ENCODE data around the gene PPP2R5D.

Gene PPP2R5D

GRCh38 chr6:42963179-42963854 is 21.1 kb upstream of the PPP2R5D start:
- no peak overlapping the region for H3K23ac ChIP-seq (ENCODE audit: low read depth, low read length, poor library complexity)
- no CpG with 5 or more reads among the region's 12 CpGs for WGBS, 2 donors (ENCODE audit: extremely low coverage in 2 of 2, insufficient read length in 2 of 2, insufficient replicate concordance in 1 of 2)

GRCh38 chr6:42963855-42964605 is 20.3 kb upstream of the PPP2R5D start:
- no peak overlapping the region for H2BK5ac ChIP-seq (ENCODE audit: low read length)
- H3K9me3 ChIP-seq (replicated peaks in 1 of 2; ENCODE audit: control insufficient read depth in 2 of 2, insufficient read depth in 1 of 2, low read depth in 1 of 2, low read length in 2 of 2) = peaks cover 0 to 3% of the 10 kb centered on the region in 2 donors
- peaks cover 0 to 11% of the 10 kb centered on the region in 2 donors for H3K4me1 ChIP-seq (ENCODE audit: control insufficient read depth in 2 of 2, insufficient read depth in 1 of 2, low read depth in 1 of 2, low read length in 2 of 2)
- peaks cover 0 to 21% (median 0%) of the 10 kb centered on the region in 3 experiments for H3K27me3 ChIP-seq (ENCODE audit: control insufficient read depth in 3 of 3, insufficient read depth in 3 of 3, low read depth in 1 of 3, low read length in 3 of 3)
- H2AK5ac ChIP-seq (ENCODE audit: low read depth, low read length) = no peak overlapping the region
- peaks cover 8 to 37% of the 10 kb centered on the region in 2 donors for H3K36me3 ChIP-seq (replicated peaks in 1 of 2; ENCODE audit: control insufficient read depth in 2 of 2, insufficient read depth in 2 of 2, low read length in 2 of 2)
- H4K8ac ChIP-seq (ENCODE audit: low read depth, low read length) = no peak overlapping the region
- H3K79me1 ChIP-seq (ENCODE audit: low read depth, low read length) = no peaks in the 10 kb centered on the region
- H3K18ac ChIP-seq (ENCODE audit: low read length) = no peak overlapping the region
- no peak overlapping the region for H3K27ac ChIP-seq (replicated peaks; ENCODE audit: low read length)
- H3K14ac ChIP-seq (ENCODE audit: low read length) = no peak overlapping the region
- WGBS, 2 donors (ENCODE audit: extremely low coverage in 2 of 2, insufficient read length in 2 of 2, insufficient replicate concordance in 1 of 2) = no CpG with 5 or more reads among the region's 9 CpGs
- DNase-seq (ENCODE audit: low spot score) = no peak
- H3K23ac ChIP-seq (ENCODE audit: low read depth, low read length, poor library complexity) = no peak overlapping the region
- no peak overlapping the region for H3K4ac ChIP-seq (ENCODE audit: low read length)
- H2BK15ac ChIP-seq (ENCODE audit: low read length) = no peak overlapping the region
- no peak overlapping the region for H2BK120ac ChIP-seq (ENCODE audit: low read depth, low read length)
- H3K4me3 ChIP-seq (ENCODE audit: low read length in 2 of 2) = no peak overlapping the region
- no peak overlapping the region for H2BK12ac ChIP-seq (ENCODE audit: low read length)
- no peak overlapping the region for H3K9ac ChIP-seq (ENCODE audit: low read depth, low read length, poor library complexity)
- no peak overlapping the region for H4K91ac ChIP-seq (ENCODE audit: low read depth, low read length, poor library complexity)
- H3K4me2 ChIP-seq (ENCODE audit: insufficient read depth, low read length, poor library complexity, severe bottlenecking) = no peak overlapping the region
- H2AFZ ChIP-seq (ENCODE audit: low read length) = no peak overlapping the region

More at GRCh38 chr6:42963179-42963854, 21.1 kb upstream of the PPP2R5D start:
- Histone ChIP-seq H3K4ac (ENCODE audit: low read length) (no peak overlapping the region), H4K91ac (ENCODE audit: low read depth, low read length, poor library complexity) (no peak overlapping the region), H3K9me3 (replicated peaks in 1 of 2; ENCODE audit: control insufficient read depth in 2 of 2, insufficient read depth in 1 of 2, low read depth in 1 of 2, low read length in 2 of 2) (peaks cover 0 to 3% of the 10 kb centered on the region in 2 donors), H3K79me1 (ENCODE audit: low read depth, low read length) (no peaks in the 10 kb centered on the region), H2BK120ac (ENCODE audit: low read depth, low read length) (no peak overlapping the region), H2AFZ (ENCODE audit: low read length) (no peak overlapping the region), H3K27me3 (ENCODE audit: control insufficient read depth in 3 of 3, insufficient read depth in 3 of 3, low read depth in 1 of 3, low read length in 3 of 3) (peaks cover 0 to 23% (median 0%) of the 10 kb centered on the region in 3 experiments), H2BK5ac (ENCODE audit: low read length) (no peak overlapping the region), H2BK12ac (ENCODE audit: low read length) (no peak overlapping the region), H2BK15ac (ENCODE audit: low read length) (no peak overlapping the region), H4K8ac (ENCODE audit: low read depth, low read length) (no peak overlapping the region), H3K18ac (ENCODE audit: low read length) (no peak overlapping the region), H3K27ac (replicated peaks; ENCODE audit: low read length) (no peak overlapping the region), H3K4me3 (ENCODE audit: low read length in 2 of 2) (no peak overlapping the region), H3K36me3 (replicated peaks in 1 of 2; ENCODE audit: control insufficient read depth in 2 of 2, insufficient read depth in 2 of 2, low read length in 2 of 2) (peaks cover 5 to 35% of the 10 kb centered on the region in 2 donors), H3K4me2 (ENCODE audit: insufficient read depth, low read length, poor library complexity, severe bottlenecking) (no peak overlapping the region), H2AK5ac (ENCODE audit: low read depth, low read length) (no peak overlapping the region), H3K4me1 (ENCODE audit: control insufficient read depth in 2 of 2, insufficient read depth in 1 of 2, low read depth in 1 of 2, low read length in 2 of 2) (peaks cover 0 to 11% of the 10 kb centered on the region in 2 donors), H3K14ac (ENCODE audit: low read length) (no peak overlapping the region), H3K9ac (ENCODE audit: low read depth, low read length, poor library complexity) (peak overlapping the region; percentile 32)
- no peak for DNase-seq (ENCODE audit: low spot score)

- Histone ChIP-seq H2BK5ac (ENCODE audit: low read length) (no peak overlapping the region), H3K4me3 (ENCODE audit: low read length in 2 of 2) (no peak overlapping the region), H3K23ac (ENCODE audit: low read depth, low read length, poor library complexity) (no peak overlapping the region), H3K9me3 (replicated peaks in 1 of 2; ENCODE audit: control insufficient read depth in 2 of 2, insufficient read depth in 1 of 2, low read depth in 1 of 2, low read length in 2 of 2) (no peaks in the 10 kb centered on the region), H3K4ac (ENCODE audit: low read length) (no peak overlapping the region), H3K36me3 (replicated peaks in 1 of 2; ENCODE audit: control insufficient read depth in 2 of 2, insufficient read depth in 2 of 2, low read length in 2 of 2) (peaks cover 8 to 43% of the 10 kb centered on the region in 2 donors), H3K27me3 (ENCODE audit: control insufficient read depth in 3 of 3, insufficient read depth in 3 of 3, low read depth in 1 of 3, low read length in 3 of 3) (no peaks in the 10 kb centered on the region), H4K91ac (ENCODE audit: low read depth, low read length, poor library complexity) (no peak overlapping the region), H3K14ac (ENCODE audit: low read length) (no peak overlapping the region), H2AFZ (ENCODE audit: low read length) (no peak overlapping the region), H3K27ac (replicated peaks; ENCODE audit: low read length) (no peak overlapping the region), H3K18ac (ENCODE audit: low read length) (no peak overlapping the region), H4K8ac (ENCODE audit: low read depth, low read length) (no peak overlapping the region), H3K4me2 (ENCODE audit: insufficient read depth, low read length, poor library complexity, severe bottlenecking) (no peak overlapping the region), H2BK120ac (ENCODE audit: low read depth, low read length) (no peak overlapping the region), H3K79me1 (ENCODE audit: low read depth, low read length) (no peaks in the 10 kb centered on the region), H2BK12ac (ENCODE audit: low read length) (no peak overlapping the region), H2AK5ac (ENCODE audit: low read depth, low read length) (no peak overlapping the region), H2BK15ac (ENCODE audit: low read length) (no peak overlapping the region), H3K4me1 (ENCODE audit: control insufficient read depth in 2 of 2, insufficient read depth in 1 of 2, low read depth in 1 of 2, low read length in 2 of 2) (peaks cover 0 to 3% of the 10 kb centered on the region in 2 donors), H3K9ac (ENCODE audit: low read depth, low read length, poor library complexity) (no peak overlapping the region)
- 100% methylated on average over 1 of the region's 7 CpGs; no CpG with 5 or more reads in 1 of the 2 donors for WGBS, 2 donors (ENCODE audit: extremely low coverage in 2 of 2, insufficient read length in 2 of 2, insufficient replicate concordance in 1 of 2)
- DNase-seq (ENCODE audit: low spot score) = no peak
These were observed 17.8 kb upstream of the PPP2R5D start for GRCh38 chr6:42966571-42966970.

- H3K4me3 ChIP-seq (ENCODE audit: low read length in 2 of 2) = no peak overlapping the region
- H2AK5ac ChIP-seq (ENCODE audit: low read depth, low read length) = no peak overlapping the region
- no peak for DNase-seq (ENCODE audit: low spot score)
- no peaks in the 10 kb centered on the region for H3K27me3 ChIP-seq (ENCODE audit: control insufficient read depth in 3 of 3, insufficient read depth in 3 of 3, low read depth in 1 of 3, low read length in 3 of 3)
- no peak overlapping the region for H2BK12ac ChIP-seq (ENCODE audit: low read length)
- H2BK120ac ChIP-seq (ENCODE audit: low read depth, low read length) = no peak overlapping the region
- no peak overlapping the region for H3K23ac ChIP-seq (ENCODE audit: low read depth, low read length, poor library complexity)
- no peak overlapping the region for H3K27ac ChIP-seq (replicated peaks; ENCODE audit: low read length)
- no CpG with 5 or more reads among the region's 11 CpGs for WGBS, 2 donors (ENCODE audit: extremely low coverage in 2 of 2, insufficient read length in 2 of 2, insufficient replicate concordance in 1 of 2)
- no peak overlapping the region for H3K9ac ChIP-seq (ENCODE audit: low read depth, low read length, poor library complexity)
- H3K18ac ChIP-seq (ENCODE audit: low read length) = no peak overlapping the region
- no peak overlapping the region for H4K91ac ChIP-seq (ENCODE audit: low read depth, low read length, poor library complexity)
- H3K79me1 ChIP-seq (ENCODE audit: low read depth, low read length) = no peaks in the 10 kb centered on the region
- no peak overlapping the region for H3K4ac ChIP-seq (ENCODE audit: low read length)
- H3K14ac ChIP-seq (ENCODE audit: low read length) = no peak overlapping the region
- no peak overlapping the region for H2BK5ac ChIP-seq (ENCODE audit: low read length)
- no peaks in the 10 kb centered on the region for H3K9me3 ChIP-seq (replicated peaks in 1 of 2; ENCODE audit: control insufficient read depth in 2 of 2, insufficient read depth in 1 of 2, low read depth in 1 of 2, low read length in 2 of 2)
- no peak overlapping the region for H4K8ac ChIP-seq (ENCODE audit: low read depth, low read length)
- no peak overlapping the region for H2AFZ ChIP-seq (ENCODE audit: low read length)
- no peak overlapping the region for H3K4me2 ChIP-seq (ENCODE audit: insufficient read depth, low read length, poor library complexity, severe bottlenecking)
- H2BK15ac ChIP-seq (ENCODE audit: low read length) = no peak overlapping the region
- peaks cover 8 to 43% of the 10 kb centered on the region in 2 donors for H3K36me3 ChIP-seq (replicated peaks in 1 of 2; ENCODE audit: control insufficient read depth in 2 of 2, insufficient read depth in 2 of 2, low read length in 2 of 2)
- H3K4me1 ChIP-seq (ENCODE audit: control insufficient read depth in 2 of 2, insufficient read depth in 1 of 2, low read depth in 1 of 2, low read length in 2 of 2) = peaks cover 0 to 3% of the 10 kb centered on the region in 2 donors
These were observed 17.1 kb upstream of the PPP2R5D start for GRCh38 chr6:42967228-42967627.

Measured in neuronal stem cell (in vitro differentiated cells).